Gastrocnemius medialis (tissue), 4 donors: ENCODE results near the gene MYL12B. TPM values are rescaled to one million over a fixed set of nuclear protein-coding genes. Genes with fewer than 3 reads are reported as not detected.

ENCODE experiments used
- ATAC-seq, 2 donors: fragments of 150-250 bp; one replicate each; pipeline ENCODE4 v1.9.1; 2016
- DNase-seq, 2 donors: peaks; one replicate each; pipeline ENCODE4 v3.0.0-alpha.2; 2019
- H3K27ac ChIP-seq, 4 donors: fragments of 200-600 bp; sonication (generic); 1 replicate in 1 of 4; 2 replicates in 3 of 4; pipeline ENCODE4 v1.5.1; 2016 to 2018; ENCODE audit warnings: mild to moderate bottlenecking in 2 of 4, moderate library complexity in 1 of 4
- H3K27me3 ChIP-seq, 3 donors: fragments of 200-600 bp; sonication (generic) in 2 of 3; 1 replicate in 1 of 3; 2 replicates in 2 of 3; pipeline versions ENCODE4 v1.5.1 to v1.6.0; 2016 to 2019; ENCODE audit warnings: mild to moderate bottlenecking in 1 of 3, moderate library complexity in 1 of 3
- H3K36me3 ChIP-seq, 2 donors: fragments of 200-600 bp; sonication (generic) in 1 of 2; one replicate each; pipeline ENCODE4 v1.5.1; 2017 to 2018
- H3K4me1 ChIP-seq, 2 donors: fragments of 200-600 bp; sonication (generic) in 1 of 2; one replicate each; pipeline ENCODE4 v1.5.1; 2016 to 2017; ENCODE audit warnings: mild to moderate bottlenecking in 2 of 2
- H3K4me3 ChIP-seq, 4 donors: fragments of 200-600 bp; sonication (generic) in 3 of 4; 1 replicate in 1 of 4; 2 replicates in 3 of 4; pipeline ENCODE4 v1.5.1; 2016 to 2019; ENCODE audit warnings: mild to moderate bottlenecking in 2 of 4
- H3K9me3 ChIP-seq, 3 donors: fragments of 200-600 bp; sonication (generic) in 2 of 3; 1 replicate in 1 of 3; 2 replicates in 2 of 3; pipeline ENCODE4 v1.5.1; 2016 to 2019
- CTCF ChIP-seq, 5 experiments: fragments of 450-650 bp in 3 of 5; fragments of 200-600 bp in 2 of 5; sonication (generic) in 2 of 5; IDR thresholded peaks in 4 of 5; conservative IDR thresholded peaks in 1 of 5; 1 replicate in 4 of 5; 2 replicates in 1 of 5; pipeline ENCODE4 v1.5.1; 2016 to 2019; ENCODE audit warnings: antibody characterized with exemption in 5 of 5, mild to moderate bottlenecking in 3 of 5, moderate library complexity in 3 of 5
- POLR2A ChIP-seq, 2 donors: fragments of 450-650 bp; IDR thresholded peaks; one replicate each; pipeline ENCODE4 v1.6.1; 2017; ENCODE audit warnings: antibody characterized with exemption in 2 of 2, mild to moderate bottlenecking in 2 of 2, moderate library complexity in 2 of 2
- in situ Hi-C, 4 donors: fragments of 200-750 bp; cut with MboI; loops; one replicate each; pipeline versions ENCODE4 v1.15.0 to v1.8.0; 2017; ENCODE audit warnings: low sequenced_read_pairs in 4 of 4
- intact Hi-C: fragments of 100-400 bp; cut with DNase I; formaldehyde crosslinking; loops from one replicate; pipeline ENCODE4 v1.15.1; 2023; ENCODE audit warnings: low total_unique reads
- total RNA-seq, 4 donors: library from RNA; depleted of rRNA; stranded (reverse); fragments of >200 nt; gene quantifications; one replicate each; pipeline versions ENCODE4 v1.1.0 to v1.2.3, GENCODE V29; 2016

MYL12B gene
- total RNA-seq, 4 donors from 2014 or later: 100 to 293 (median 185) TPM

GRCh38 chr18:3263132-3263700 is 1.3 kb downstream of the MYL12B start:
- peak overlapping the region; percentile 73 to 98 (median 82) for H3K4me3 ChIP-seq
- ATAC-seq: no peak
- no peak for TF ChIP-seq CTCF (IDR thresholded peaks at IDR 0.05 in 4 of 5, conservative IDR thresholded peaks at IDR 0.05 in 1 of 5)
- no peak for TF ChIP-seq POLR2A (IDR thresholded peaks at IDR 0.05)
- intact Hi-C loops: loop anchor here (2.0 to 5.0 kb wide), 3 partner anchors 186 to 334 kb away; partner anchors contain the start of gene LPIN2
- no peaks in the 10 kb centered on the region for H3K9me3 ChIP-seq
- peaks cover 68 to 81% of the 10 kb centered on the region in 2 donors for H3K4me1 ChIP-seq
- peaks cover 0 to 4% of the 10 kb centered on the region in 2 donors for H3K36me3 ChIP-seq
- H3K27ac ChIP-seq: peak overlapping the region; percentile 99
- H3K27me3 ChIP-seq: no peaks in the 10 kb centered on the region
- no peak for DNase-seq
- in situ Hi-C loops: loop anchor here in 1 of 4 donors (25.0 kb wide), 1 partner anchor 701 kb away; the partner anchor contains the start of genes METTL4 and NDC80

GRCh38 chr18:3264362-3264761 is 2.4 kb downstream of the MYL12B start:
- no peaks in the 10 kb centered on the region for H3K36me3 ChIP-seq
- no peak for DNase-seq
- peaks cover 71 to 83% of the 10 kb centered on the region in 2 donors for H3K4me1 ChIP-seq
- ATAC-seq: no peak
- H3K27me3 ChIP-seq: no peaks in the 10 kb centered on the region
- intact Hi-C loops (loop anchor here (5.0 kb wide), 2 partner anchors 252 to 333 kb away; partner anchors contain the start of gene LPIN2), in situ Hi-C loops (loop anchor here in 1 of 4 donors (25.0 kb wide), 1 partner anchor 702 kb away; the partner anchor contains the start of genes METTL4 and NDC80)
- H3K4me3 ChIP-seq: peak overlapping the region in 2 of 4 donors; percentile 73 to 80
- TF ChIP-seq POLR2A (IDR thresholded peaks at IDR 0.05): no peak
- no peak for TF ChIP-seq CTCF (IDR thresholded peaks at IDR 0.05 in 4 of 5, conservative IDR thresholded peaks at IDR 0.05 in 1 of 5)
- H3K27ac ChIP-seq: peak overlapping the region in 1 of 4 donors; percentile 99
- no peaks in the 10 kb centered on the region for H3K9me3 ChIP-seq

- in situ Hi-C loops: loop anchor here in 1 of 4 donors (25.0 kb wide), 1 partner anchor 703 kb away; the partner anchor contains the start of genes METTL4 and NDC80
- H3K4me3 ChIP-seq: peak overlapping the region in 1 of 4 donors; percentile 20
These were observed 3.7 kb downstream of the MYL12B start for GRCh38 chr18:3265564-3266033.

GRCh38 chr18:3266062-3266608 is 4.2 kb downstream of the MYL12B start:
- Histone ChIP-seq H3K4me3 (peak overlapping the region in 1 of 4 donors; percentile 20), H3K36me3 (no peaks in the 10 kb centered on the region), H3K27me3 (no peaks in the 10 kb centered on the region), H3K27ac (peak overlapping the region in 3 of 4 donors; percentile 5 to 14 (median 9)), H3K4me1 (peaks cover 71 to 74% of the 10 kb centered on the region in 2 donors), H3K9me3 (no peaks in the 10 kb centered on the region)
- ATAC-seq: no peak
- intact Hi-C loops (no loop called here), in situ Hi-C loops (loop anchor here in 1 of 4 donors (25.0 kb wide), 1 partner anchor 704 kb away; the partner anchor contains the start of genes METTL4 and NDC80)
- no peak for TF ChIP-seq POLR2A (IDR thresholded peaks at IDR 0.05)
- no peak for TF ChIP-seq CTCF (IDR thresholded peaks at IDR 0.05 in 4 of 5, conservative IDR thresholded peaks at IDR 0.05 in 1 of 5)
- DNase-seq: peak in 1 of 2 donors; percentile 39

More at GRCh38 chr18:3265564-3266033, 3.7 kb downstream of the MYL12B start:
- ATAC-seq (no peak), DNase-seq (no peak)
- H3K4me1 ChIP-seq: peaks cover 74 to 75% of the 10 kb centered on the region in 2 donors
- H3K27me3 ChIP-seq: no peaks in the 10 kb centered on the region
- no peaks in the 10 kb centered on the region for H3K9me3 ChIP-seq
- TF ChIP-seq CTCF (IDR thresholded peaks at IDR 0.05 in 4 of 5, conservative IDR thresholded peaks at IDR 0.05 in 1 of 5) (no peak), POLR2A (IDR thresholded peaks at IDR 0.05) (no peak)
- peak overlapping the region in 3 of 4 donors; percentile 5 to 14 (median 9) for H3K27ac ChIP-seq
- intact Hi-C loops: no loop called here
- H3K36me3 ChIP-seq: no peaks in the 10 kb centered on the region
